ENCODE measurements around the gene ACADVL.

ACADVL gene

DNA sequence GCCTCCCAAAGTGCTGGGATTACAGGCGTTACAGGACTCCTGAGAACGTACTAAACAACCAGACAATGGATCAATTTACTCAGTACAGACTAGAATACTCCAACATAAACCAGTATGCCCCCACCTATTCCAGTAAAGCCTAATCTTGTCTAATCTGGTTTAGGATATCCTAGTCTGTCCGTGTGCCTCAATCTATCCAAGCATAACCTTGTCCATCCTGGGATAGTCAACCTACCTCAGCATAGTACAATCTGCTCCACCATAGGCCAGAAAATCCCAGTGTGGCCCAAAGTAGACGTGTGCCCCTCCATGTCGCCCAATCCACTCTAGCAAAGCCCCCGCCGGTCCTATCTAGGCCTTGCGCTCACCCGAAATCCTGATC is 14.0 kb downstream of the ACADVL start:
- H3K4me1 ChIP-seq (ENCODE audit: control insufficient read depth in 5 of 5, insufficient read depth in 5 of 5, low read length in 5 of 5): peaks cover 5 to 48% (median 42%) of the 10 kb centered on the region in 5 donors
- H3K9ac ChIP-seq (ENCODE audit: low read length in 5 of 5): peak overlapping the region; percentile 78 to 91 (median 82)
- H3K27me3 ChIP-seq (ENCODE audit: control insufficient read depth in 5 of 5, insufficient read depth in 4 of 5, low read length in 5 of 5): no peaks in the 10 kb centered on the region
- peak overlapping the region; percentile 92 for H3K27ac ChIP-seq (ENCODE audit: low read depth, low read length)
- no peaks in the 10 kb centered on the region for H3K9me3 ChIP-seq (ENCODE audit: control insufficient read depth in 5 of 5, low read length in 5 of 5)
- peak overlapping the region; percentile 78 to 87 (median 84) for H3K4me3 ChIP-seq (ENCODE audit: low read depth in 1 of 5, low read length in 5 of 5)
- peaks cover 0 to 38% (median 35%) of the 10 kb centered on the region in 5 donors for H3K36me3 ChIP-seq (ENCODE audit: control insufficient read depth in 5 of 5, insufficient read depth in 5 of 5, low read length in 5 of 5)

DNA sequence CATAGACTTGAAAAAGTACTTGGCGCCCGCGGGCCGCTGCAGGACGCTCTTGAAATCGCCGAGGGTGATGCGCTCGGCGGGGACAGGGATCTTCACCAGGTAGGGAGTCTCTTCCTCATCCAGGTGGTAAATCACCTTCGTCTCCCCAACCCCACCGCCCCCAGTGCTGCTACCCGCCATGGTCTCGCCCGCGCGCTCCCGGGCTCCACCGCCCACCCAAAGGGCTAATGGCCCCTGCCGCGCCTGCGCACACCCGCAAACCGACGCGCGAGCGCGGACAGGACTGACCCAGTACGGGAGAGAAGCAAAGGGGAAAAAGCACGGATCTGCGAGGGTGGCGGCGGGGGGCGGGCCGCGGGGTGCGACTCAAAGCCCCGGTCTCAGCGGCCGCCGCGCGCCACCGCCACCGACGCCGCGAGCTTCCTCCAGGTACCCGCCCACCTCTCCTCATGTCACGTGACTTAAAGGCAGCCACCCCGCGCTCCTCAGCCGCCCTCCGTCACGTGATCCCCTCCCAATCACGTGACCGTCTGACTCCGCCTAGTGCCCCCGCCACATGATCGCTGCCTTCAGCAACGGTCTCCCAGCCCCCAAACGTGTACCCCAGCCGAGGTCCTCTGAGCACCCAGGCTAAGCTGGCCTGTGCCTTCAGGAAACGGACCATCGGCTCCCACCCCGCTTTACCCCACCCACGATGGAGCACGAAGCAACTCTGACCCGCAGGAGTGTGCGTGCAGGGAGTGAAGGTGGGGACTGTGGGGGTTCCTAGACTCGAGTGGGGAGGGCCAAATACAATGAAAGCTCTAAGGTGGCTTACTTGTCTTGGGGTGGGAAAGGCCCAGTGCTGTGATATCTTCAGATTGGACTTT is 14.6 kb downstream of the ACADVL start, which contains the start of gene DVL2:
TSS of gene DVL2 (minus strand) at position 435 of the 869 bp plus-strand sequence. CDS start at position 180, 255 bp downstream.
- peaks cover 5 to 50% (median 42%) of the 10 kb centered on the region in 5 donors for H3K4me1 ChIP-seq (ENCODE audit: control insufficient read depth in 5 of 5, insufficient read depth in 5 of 5, low read length in 5 of 5)
- H3K27me3 ChIP-seq (ENCODE audit: control insufficient read depth in 5 of 5, insufficient read depth in 4 of 5, low read length in 5 of 5): no peaks in the 10 kb centered on the region
- peak within 1 kb of the TSS; percentile 92 for H3K27ac ChIP-seq (ENCODE audit: low read depth, low read length)
- peak within 1 kb of the TSS; percentile 78 to 87 (median 84) for H3K4me3 ChIP-seq (ENCODE audit: low read depth in 1 of 5, low read length in 5 of 5)
- no peaks in the 10 kb centered on the region for H3K9me3 ChIP-seq (ENCODE audit: control insufficient read depth in 5 of 5, low read length in 5 of 5)
- peak within 1 kb of the TSS; percentile 78 to 91 (median 85) for H3K9ac ChIP-seq (ENCODE audit: low read length in 5 of 5)
- H3K36me3 ChIP-seq (ENCODE audit: control insufficient read depth in 5 of 5, insufficient read depth in 5 of 5, low read length in 5 of 5): peaks cover 0 to 32% (median 29%) of the 10 kb centered on the region in 5 donors

DNA sequence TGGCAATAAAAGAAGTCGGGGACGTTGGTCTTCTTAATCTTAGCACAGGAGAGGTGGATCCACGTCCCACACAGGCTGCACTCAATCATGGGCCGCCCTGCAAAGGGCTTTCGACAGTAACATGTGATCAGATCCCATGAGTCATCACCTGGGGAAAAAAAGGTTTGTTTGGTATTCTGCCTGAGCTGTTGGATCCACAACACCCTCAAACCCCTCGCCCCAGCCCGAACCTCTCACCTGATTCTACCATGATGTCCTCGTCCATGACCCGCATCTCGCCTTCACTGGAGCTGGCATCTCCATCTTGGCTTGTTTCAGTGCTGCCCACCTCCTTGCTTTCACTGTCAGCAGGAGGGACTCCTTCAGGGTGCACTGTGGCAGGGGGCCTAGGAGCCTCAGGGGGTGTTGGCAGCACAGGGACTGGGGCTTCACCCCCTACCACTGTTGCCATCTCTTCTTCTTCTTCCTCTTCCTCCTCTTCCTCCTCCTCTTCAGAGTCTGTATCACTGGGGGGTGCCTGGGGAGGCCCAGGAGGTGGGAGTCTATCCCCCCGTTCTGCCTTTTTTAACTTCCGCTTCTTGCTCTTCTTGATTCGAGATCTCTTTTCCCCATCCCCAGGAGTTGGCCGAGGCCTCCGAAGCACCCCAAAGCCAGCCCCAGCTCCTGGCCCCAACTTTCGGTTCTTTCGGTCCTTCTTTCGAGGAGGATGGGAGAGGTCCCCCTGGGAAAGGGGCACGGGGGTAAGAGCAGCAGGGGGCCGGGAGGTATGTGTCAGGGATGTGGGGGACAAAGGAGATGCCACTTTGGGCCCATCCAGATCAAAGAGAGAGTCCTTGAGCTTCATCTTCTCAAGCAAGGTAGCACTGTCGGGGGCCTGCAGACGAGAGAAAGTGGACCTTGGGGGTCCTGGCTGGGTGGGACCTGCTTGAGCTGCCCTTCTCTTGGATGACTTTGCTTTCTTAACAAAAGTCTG is 16.2 kb downstream of the ACADVL start:
- no peak overlapping the region for H3K9ac ChIP-seq (ENCODE audit: low read length in 5 of 5)
- H3K27ac ChIP-seq (ENCODE audit: low read depth, low read length): peak overlapping the region; percentile 92

DNA sequence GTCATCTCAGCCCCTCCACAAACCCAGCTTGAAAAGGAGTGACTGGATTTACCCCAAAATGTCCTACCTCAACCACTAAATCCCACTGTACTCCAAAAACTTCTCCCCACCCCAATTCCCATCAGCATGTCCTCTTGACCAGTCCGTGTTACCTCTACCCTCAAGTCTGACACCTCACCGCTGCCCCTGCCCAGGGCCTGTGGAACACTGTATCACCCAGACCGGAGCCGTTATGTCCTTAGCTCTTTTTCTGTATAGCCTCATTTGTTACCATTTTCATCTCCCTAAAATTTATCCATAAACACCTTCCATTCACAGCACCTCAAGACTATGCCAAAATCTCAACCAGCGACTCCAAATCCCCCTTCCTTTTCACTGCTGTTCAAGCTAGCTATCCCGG is 17.1 kb downstream of the ACADVL start:
- H3K4me1 ChIP-seq (ENCODE audit: control insufficient read depth in 5 of 5, insufficient read depth in 5 of 5, low read length in 5 of 5): peaks cover 16 to 70% (median 62%) of the 10 kb centered on the region in 5 donors
- H3K9me3 ChIP-seq (ENCODE audit: control insufficient read depth in 5 of 5, low read length in 5 of 5): no peaks in the 10 kb centered on the region
- peak overlapping the region; percentile 92 for H3K27ac ChIP-seq (ENCODE audit: low read depth, low read length)
- H3K9ac ChIP-seq (ENCODE audit: low read length in 5 of 5): peak overlapping the region in 2 of 5 donors; percentile 60 to 70
- no peak overlapping the region for H3K4me3 ChIP-seq (ENCODE audit: low read depth in 1 of 5, low read length in 5 of 5)
- peaks cover 0 to 30% (median 25%) of the 10 kb centered on the region in 5 donors for H3K36me3 ChIP-seq (ENCODE audit: control insufficient read depth in 5 of 5, insufficient read depth in 5 of 5, low read length in 5 of 5)
- H3K27me3 ChIP-seq (ENCODE audit: control insufficient read depth in 5 of 5, insufficient read depth in 4 of 5, low read length in 5 of 5): no peaks in the 10 kb centered on the region

More for the DNA sequence above, 16.2 kb downstream of the ACADVL start:
- H3K27me3 ChIP-seq (ENCODE audit: control insufficient read depth in 5 of 5, insufficient read depth in 4 of 5, low read length in 5 of 5): no peaks in the 10 kb centered on the region
- peaks cover 11 to 64% (median 55%) of the 10 kb centered on the region in 5 donors for H3K4me1 ChIP-seq (ENCODE audit: control insufficient read depth in 5 of 5, insufficient read depth in 5 of 5, low read length in 5 of 5)
- no peaks in the 10 kb centered on the region for H3K9me3 ChIP-seq (ENCODE audit: control insufficient read depth in 5 of 5, low read length in 5 of 5)
- no peak overlapping the region for H3K4me3 ChIP-seq (ENCODE audit: low read depth in 1 of 5, low read length in 5 of 5)
- peaks cover 0 to 28% (median 25%) of the 10 kb centered on the region in 5 donors for H3K36me3 ChIP-seq (ENCODE audit: control insufficient read depth in 5 of 5, insufficient read depth in 5 of 5, low read length in 5 of 5)

DNA sequence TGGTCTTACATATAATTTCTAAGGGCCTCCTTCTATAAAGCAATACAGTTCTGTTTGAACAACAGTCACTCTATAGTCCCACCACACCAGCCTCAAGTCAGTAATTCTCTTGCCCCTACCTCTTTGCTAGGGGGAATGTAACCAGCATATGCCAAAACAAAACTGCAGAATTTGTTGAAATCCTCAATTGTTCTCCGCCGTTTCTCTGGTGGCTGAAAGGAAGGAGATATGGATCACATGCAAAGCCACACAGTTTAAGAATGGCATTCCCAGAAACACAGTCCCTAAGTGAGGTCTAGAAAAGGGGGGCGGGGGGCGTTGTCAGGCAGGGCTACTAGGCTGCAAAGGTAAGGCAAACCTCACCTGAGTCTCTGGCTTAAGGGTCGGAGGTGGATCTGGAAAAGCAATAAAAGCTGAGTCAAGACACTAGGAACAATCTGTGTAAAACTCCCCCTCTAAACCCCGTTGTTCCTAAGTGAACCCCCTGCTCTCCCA is 17.6 kb downstream of the ACADVL start:
- Histone ChIP-seq H3K36me3 (ENCODE audit: control insufficient read depth in 5 of 5, insufficient read depth in 5 of 5, low read length in 5 of 5) (peaks cover 0 to 30% (median 25%) of the 10 kb centered on the region in 5 donors), H3K4me3 (ENCODE audit: low read depth in 1 of 5, low read length in 5 of 5) (peak overlapping the region; percentile 59 to 93 (median 88)), H3K9me3 (ENCODE audit: control insufficient read depth in 5 of 5, low read length in 5 of 5) (no peaks in the 10 kb centered on the region), H3K27ac (ENCODE audit: low read depth, low read length) (peak overlapping the region; percentile 92), H3K4me1 (ENCODE audit: control insufficient read depth in 5 of 5, insufficient read depth in 5 of 5, low read length in 5 of 5) (peaks cover 16 to 69% (median 60%) of the 10 kb centered on the region in 5 donors), H3K9ac (ENCODE audit: low read length in 5 of 5) (peak overlapping the region; percentile 26 to 77 (median 60)), H3K27me3 (ENCODE audit: control insufficient read depth in 5 of 5, insufficient read depth in 4 of 5, low read length in 5 of 5) (no peaks in the 10 kb centered on the region)

DNA sequence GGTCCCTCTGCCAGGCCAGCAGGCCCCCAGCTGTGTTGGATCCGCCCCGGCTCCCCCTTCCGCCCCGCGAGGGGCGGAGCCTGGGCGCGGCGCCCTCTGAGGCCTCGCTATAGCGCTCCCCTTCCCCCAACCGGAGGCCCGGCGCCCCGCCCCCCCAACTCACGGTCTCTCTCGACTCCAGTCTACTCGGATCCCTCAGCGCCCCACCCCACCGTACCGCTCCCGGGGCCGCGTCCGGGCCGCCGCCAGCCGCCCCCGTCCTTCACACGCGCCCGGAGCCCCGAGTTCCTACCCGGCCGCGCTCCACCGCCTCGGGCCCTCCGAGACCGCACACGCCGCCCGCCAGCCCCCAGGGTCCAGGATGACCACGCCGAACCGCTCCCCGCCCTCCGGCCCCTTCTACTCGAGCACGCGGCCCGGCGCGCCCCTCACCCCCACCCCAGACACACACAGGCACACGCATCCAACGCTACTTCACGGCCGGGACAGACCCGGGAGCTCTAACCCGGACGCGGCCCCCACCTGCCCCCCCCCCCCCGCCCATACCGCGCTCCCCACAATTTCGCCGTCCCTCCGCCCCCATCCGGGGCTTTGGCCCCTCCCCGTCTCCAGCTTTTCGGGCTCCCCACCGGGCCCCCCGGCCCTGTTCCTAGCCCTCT is 18.2 kb downstream of the ACADVL start:
- Histone ChIP-seq H3K9ac (ENCODE audit: low read length in 5 of 5) (peak overlapping the region in 4 of 5 donors; percentile 26 to 77 (median 65)), H3K4me1 (ENCODE audit: control insufficient read depth in 5 of 5, insufficient read depth in 5 of 5, low read length in 5 of 5) (peaks cover 16 to 67% (median 55%) of the 10 kb centered on the region in 5 donors), H3K27ac (ENCODE audit: low read depth, low read length) (peak overlapping the region; percentile 92), H3K9me3 (ENCODE audit: control insufficient read depth in 5 of 5, low read length in 5 of 5) (no peaks in the 10 kb centered on the region), H3K27me3 (ENCODE audit: control insufficient read depth in 5 of 5, insufficient read depth in 4 of 5, low read length in 5 of 5) (no peaks in the 10 kb centered on the region), H3K36me3 (ENCODE audit: control insufficient read depth in 5 of 5, insufficient read depth in 5 of 5, low read length in 5 of 5) (peaks cover 0 to 30% (median 25%) of the 10 kb centered on the region in 5 donors), H3K4me3 (ENCODE audit: low read depth in 1 of 5, low read length in 5 of 5) (peak overlapping the region; percentile 66 to 93 (median 88))

DNA sequence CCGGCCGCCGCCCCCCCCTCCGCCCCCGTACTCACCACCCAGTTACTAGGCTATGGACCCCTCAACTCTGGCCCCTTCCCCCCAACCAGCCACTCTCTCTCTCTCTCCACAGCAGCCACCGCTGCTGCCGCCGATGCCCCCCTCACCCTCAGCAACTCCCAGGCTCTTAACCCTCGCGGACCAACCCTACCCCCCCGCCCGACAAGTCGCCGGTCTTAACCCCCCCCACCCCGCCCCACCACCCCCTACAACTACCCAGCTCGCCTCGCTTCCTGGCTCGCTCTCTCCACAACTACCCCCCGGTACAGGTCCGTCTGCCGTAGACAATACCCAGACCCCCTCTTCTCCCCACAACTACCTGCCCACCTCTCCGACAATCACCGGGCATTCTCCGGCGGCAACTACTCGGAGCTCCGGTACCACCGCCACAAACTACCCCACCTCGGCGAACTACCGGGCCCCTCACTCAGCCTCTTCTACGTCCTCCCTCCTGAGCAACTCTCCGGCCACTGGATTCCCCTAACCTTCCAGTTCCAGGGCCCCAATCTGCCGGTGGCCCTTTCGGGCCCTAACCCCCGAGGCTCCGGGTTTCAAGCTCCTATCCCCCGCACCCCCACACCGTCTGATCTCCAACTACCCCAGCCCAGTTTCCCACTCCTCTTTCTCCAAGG is 18.8 kb downstream of the ACADVL start:
- H3K9me3 ChIP-seq (ENCODE audit: control insufficient read depth in 5 of 5, low read length in 5 of 5): no peaks in the 10 kb centered on the region
- peak overlapping the region; percentile 87 to 97 (median 92) for H3K9ac ChIP-seq (ENCODE audit: low read length in 5 of 5)
- H3K4me1 ChIP-seq (ENCODE audit: control insufficient read depth in 5 of 5, insufficient read depth in 5 of 5, low read length in 5 of 5): peaks cover 14 to 66% (median 54%) of the 10 kb centered on the region in 5 donors
- H3K27me3 ChIP-seq (ENCODE audit: control insufficient read depth in 5 of 5, insufficient read depth in 4 of 5, low read length in 5 of 5): no peaks in the 10 kb centered on the region
- peaks cover 0 to 30% (median 25%) of the 10 kb centered on the region in 5 donors for H3K36me3 ChIP-seq (ENCODE audit: control insufficient read depth in 5 of 5, insufficient read depth in 5 of 5, low read length in 5 of 5)
- peak overlapping the region; percentile 88 to 93 (median 89) for H3K4me3 ChIP-seq (ENCODE audit: low read depth in 1 of 5, low read length in 5 of 5)
- H3K27ac ChIP-seq (ENCODE audit: low read depth, low read length): peak overlapping the region; percentile 99

DNA sequence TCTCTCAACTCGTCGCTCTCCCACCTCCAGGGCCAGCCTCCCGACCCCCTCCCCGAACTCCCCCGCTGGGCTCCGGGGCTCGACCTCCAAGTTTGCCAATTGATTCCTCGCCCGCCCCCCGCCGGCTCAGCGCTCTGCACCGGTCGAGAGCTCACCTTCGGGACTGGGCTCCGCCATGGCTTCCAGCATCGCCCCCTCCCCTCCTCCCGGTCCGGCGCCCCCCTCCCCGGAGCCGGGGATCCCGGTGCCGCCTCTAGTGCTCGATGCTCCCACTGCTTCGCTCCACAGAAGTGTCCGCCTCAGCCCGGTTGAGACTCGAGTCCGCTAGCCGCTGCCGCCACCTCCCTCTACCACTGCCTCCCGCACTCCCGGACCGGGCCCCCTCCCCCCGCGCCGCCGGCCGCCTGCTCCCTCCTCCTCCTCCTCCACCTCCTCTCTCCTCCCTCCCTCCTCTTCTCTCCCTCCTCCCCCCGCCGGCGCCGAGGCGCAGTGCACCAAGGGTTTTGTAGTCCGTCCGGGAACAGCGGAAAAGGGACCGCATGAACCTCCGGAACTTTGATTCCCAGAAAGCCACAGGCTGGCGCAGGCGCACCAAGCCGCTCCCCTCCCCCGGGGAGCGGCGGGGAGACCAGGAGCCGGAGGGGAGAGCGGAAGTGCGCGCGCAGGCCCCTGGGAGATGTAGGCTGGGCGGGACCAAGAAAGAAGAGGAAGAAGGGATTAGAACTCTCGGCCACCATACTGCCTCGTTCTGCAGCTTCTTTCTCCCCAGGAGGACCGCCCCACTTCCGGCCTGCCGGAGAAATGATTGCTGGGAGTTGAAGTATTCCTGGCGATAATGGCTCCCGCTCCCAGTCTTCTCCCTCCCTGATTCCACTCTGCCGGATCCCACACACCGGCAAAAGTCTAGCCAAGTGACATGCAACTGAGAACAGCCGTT is 19.6 kb downstream of the ACADVL start, which contains the start of gene PHF23:
TSS of gene PHF23 (minus strand) at position 367 of the 937 bp plus-strand sequence. CDS start at position 189, 178 bp downstream.
- H3K27ac ChIP-seq (ENCODE audit: low read depth, low read length): peak within 1 kb of the TSS; percentile 99
- H3K36me3 ChIP-seq (ENCODE audit: control insufficient read depth in 5 of 5, insufficient read depth in 5 of 5, low read length in 5 of 5): peaks cover 0 to 38% (median 31%) of the 10 kb centered on the region in 5 donors
- H3K9me3 ChIP-seq (ENCODE audit: control insufficient read depth in 5 of 5, low read length in 5 of 5): no peaks in the 10 kb centered on the region
- peak within 1 kb of the TSS; percentile 87 to 97 (median 92) for H3K9ac ChIP-seq (ENCODE audit: low read length in 5 of 5)
- H3K27me3 ChIP-seq (ENCODE audit: control insufficient read depth in 5 of 5, insufficient read depth in 4 of 5, low read length in 5 of 5): no peaks in the 10 kb centered on the region
- peaks cover 14 to 61% (median 50%) of the 10 kb centered on the region in 5 donors for H3K4me1 ChIP-seq (ENCODE audit: control insufficient read depth in 5 of 5, insufficient read depth in 5 of 5, low read length in 5 of 5)
- H3K4me3 ChIP-seq (ENCODE audit: low read depth in 1 of 5, low read length in 5 of 5): peak within 1 kb of the TSS; percentile 88 to 96 (median 93)

Data from subcutaneous abdominal adipose tissue (tissue), 5 donors.